ENCODE measurements around the gene QKI. TPM values are rescaled to one million over a fixed set of nuclear protein-coding genes. Genes with fewer than 3 reads are reported as not detected.

QKI gene
- total RNA-seq (10 to 100 TPM; 56.5 to 58.8 TPM), polyA plus RNA-seq (27.5 TPM)

- peak within 1 kb of the TSS; percentile 86 to 97 (median 94) for H3K27ac Mint-ChIP-seq
- peak within 1 kb of the TSS; percentile 84 for H3K4me3 ChIP-seq (ENCODE audit: low read length)
- H3K4me1 Mint-ChIP-seq: peaks cover 36 to 45% (median 44%) of the 10 kb centered on the region in 3 donors
- H3K9me3 Mint-ChIP-seq: no peaks in the 10 kb centered on the region
- H3K4me3 Mint-ChIP-seq: peak within 1 kb of the TSS; percentile 84 to 96 (median 89)
- no peaks in the 10 kb centered on the region for H3K9me3 ChIP-seq (ENCODE audit: low read length)
- H3K27me3 ChIP-seq (ENCODE audit: insufficient read depth, low read length, poor library complexity, severe bottlenecking): no peaks in the 10 kb centered on the region
- POLR2A ChIA-PET: interaction anchor here (1.4 kb wide), 1 partner anchor 46 kb away, joined by 6 read pairs; no protein-coding TSS in a partner anchor
- DNase-seq: peak; percentile 74 to 89 (median 80)
- no peaks in the 10 kb centered on the region for H3K36me3 ChIP-seq (ENCODE audit: insufficient read depth, low read length)
- CTCF ChIA-PET: no interaction called here
- H3K27ac ChIP-seq (ENCODE audit: low read depth, low read length): peak within 1 kb of the TSS; percentile 87
- H3K4me1 ChIP-seq (ENCODE audit: insufficient read depth, low read length): peaks cover 32% of the 10 kb centered on the region
- peaks cover 0 to 10% (median 0%) of the 10 kb centered on the region in 3 donors for H3K36me3 Mint-ChIP-seq
- peaks cover 0 to 4% of the 10 kb centered on the region in 2 donors for H3K27me3 Mint-ChIP-seq
These were observed at the start of gene QKI for GRCh38 chr6:163414117-163414945. TSS of gene QKI (plus strand) at chr6:163414718. CDS start at chr6:163415194, 476 bp downstream.

- Histone ChIP-seq H3K27me3 (ENCODE audit: insufficient read depth, low read length, poor library complexity, severe bottlenecking) (no peaks in the 10 kb centered on the region), H3K9me3 (ENCODE audit: low read length) (no peaks in the 10 kb centered on the region), H3K36me3 (ENCODE audit: insufficient read depth, low read length) (no peaks in the 10 kb centered on the region), H3K4me1 (ENCODE audit: insufficient read depth, low read length) (no peaks in the 10 kb centered on the region), H3K4me3 (ENCODE audit: low read length) (no peak overlapping the region), H3K27ac (ENCODE audit: low read depth, low read length) (no peak overlapping the region)
- CTCF ChIA-PET: no interaction called here
- Mint-ChIP-seq H3K9me3 (no peaks in the 10 kb centered on the region), H3K27me3 (peaks cover 0 to 29% of the 10 kb centered on the region in 2 donors), H3K27ac (no peak overlapping the region), H3K4me1 (peaks cover 0 to 4% (median 4%) of the 10 kb centered on the region in 3 donors), H3K36me3 (no peaks in the 10 kb centered on the region), H3K4me3 (no peak overlapping the region)
- DNase-seq: no peak
- POLR2A ChIA-PET: no interaction called here
These were observed 48.2 kb upstream of the QKI start for GRCh38 chr6:163366288-163366687.

DNA sequence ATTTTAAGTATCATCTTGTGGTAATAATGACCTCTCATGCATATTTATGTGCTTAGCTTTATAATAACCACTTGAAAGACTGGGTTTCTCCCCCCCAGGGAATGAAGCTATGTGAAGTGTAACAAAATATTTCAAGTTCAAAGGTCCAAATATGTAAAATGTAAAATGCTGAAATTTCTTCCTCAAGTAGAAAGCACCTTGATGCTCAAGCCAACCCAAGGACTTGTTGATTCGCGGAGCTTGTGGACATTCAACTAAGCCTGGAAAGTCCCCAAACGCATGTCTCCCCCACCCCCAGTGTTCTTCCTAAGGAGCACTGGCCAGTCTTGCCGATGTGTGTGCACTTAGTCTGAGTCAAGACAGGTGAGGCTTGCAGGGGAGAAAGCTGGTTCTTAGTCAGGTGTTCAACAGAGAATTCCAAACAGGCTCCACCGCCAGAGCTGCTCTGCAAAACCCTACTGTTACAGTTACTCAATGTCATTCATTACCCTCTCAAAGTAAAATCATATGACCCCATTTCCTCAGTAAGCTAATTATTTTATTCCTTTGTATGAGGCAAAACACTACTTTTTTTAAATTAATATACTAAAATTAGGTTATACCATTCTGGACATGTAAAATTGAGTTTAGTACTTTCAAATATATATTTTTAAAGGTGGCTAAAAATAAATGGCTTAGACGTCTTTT, 46.9 kb upstream of the QKI start:
- peaks cover 0 to 30% of the 10 kb centered on the region in 2 donors for H3K27me3 Mint-ChIP-seq
- H3K4me1 Mint-ChIP-seq: peaks cover 0 to 4% (median 4%) of the 10 kb centered on the region in 3 donors
- no peaks in the 10 kb centered on the region for H3K36me3 Mint-ChIP-seq
- no peaks in the 10 kb centered on the region for H3K27me3 ChIP-seq (ENCODE audit: insufficient read depth, low read length, poor library complexity, severe bottlenecking)
- H3K4me3 Mint-ChIP-seq: no peak overlapping the region
- no peaks in the 10 kb centered on the region for H3K36me3 ChIP-seq (ENCODE audit: insufficient read depth, low read length)
- no peaks in the 10 kb centered on the region for H3K4me1 ChIP-seq (ENCODE audit: insufficient read depth, low read length)
- H3K9me3 Mint-ChIP-seq: no peaks in the 10 kb centered on the region
- no peak overlapping the region for H3K27ac ChIP-seq (ENCODE audit: low read depth, low read length)
- ChIA-PET CTCF (interaction anchor here (0.6 kb wide), 1 partner anchor 1945 kb away, joined by 3 read pairs; no protein-coding TSS in a partner anchor), POLR2A (no interaction called here)
- H3K27ac Mint-ChIP-seq: no peak overlapping the region
- no peak overlapping the region for H3K4me3 ChIP-seq (ENCODE audit: low read length)
- no peak for DNase-seq
- H3K9me3 ChIP-seq (ENCODE audit: low read length): no peaks in the 10 kb centered on the region

GRCh38 chr6:163369141-163369540, 45.4 kb upstream of the QKI start:
- Mint-ChIP-seq H3K27ac (peak overlapping the region in 1 of 8 donors; percentile 69), H3K4me1 (peaks cover 0 to 4% (median 4%) of the 10 kb centered on the region in 3 donors), H3K27me3 (peaks cover 6 to 37% of the 10 kb centered on the region in 2 donors), H3K9me3 (no peaks in the 10 kb centered on the region), H3K4me3 (no peak overlapping the region), H3K36me3 (no peaks in the 10 kb centered on the region)
- DNase-seq: no peak
- H3K9me3 ChIP-seq (ENCODE audit: low read length): no peaks in the 10 kb centered on the region
- no peaks in the 10 kb centered on the region for H3K36me3 ChIP-seq (ENCODE audit: insufficient read depth, low read length)
- H3K27ac ChIP-seq (ENCODE audit: low read depth, low read length): no peak overlapping the region
- CTCF ChIA-PET: no interaction called here
- H3K4me1 ChIP-seq (ENCODE audit: insufficient read depth, low read length): no peaks in the 10 kb centered on the region
- no peaks in the 10 kb centered on the region for H3K27me3 ChIP-seq (ENCODE audit: insufficient read depth, low read length, poor library complexity, severe bottlenecking)
- POLR2A ChIA-PET: no interaction called here
- no peak overlapping the region for H3K4me3 ChIP-seq (ENCODE audit: low read length)

GRCh38 chr6:163369628-163370365, 44.7 kb upstream of the QKI start:
- Histone ChIP-seq H3K27me3 (ENCODE audit: insufficient read depth, low read length, poor library complexity, severe bottlenecking) (no peaks in the 10 kb centered on the region), H3K9me3 (ENCODE audit: low read length) (no peaks in the 10 kb centered on the region), H3K27ac (ENCODE audit: low read depth, low read length) (no peak overlapping the region), H3K4me1 (ENCODE audit: insufficient read depth, low read length) (no peaks in the 10 kb centered on the region), H3K36me3 (ENCODE audit: insufficient read depth, low read length) (no peaks in the 10 kb centered on the region), H3K4me3 (ENCODE audit: low read length) (no peak overlapping the region)
- ChIA-PET CTCF (interaction anchor here (0.8 kb wide), 1 partner anchor 186 kb away, joined by 3 read pairs; no protein-coding TSS in a partner anchor), POLR2A (no interaction called here)
- Mint-ChIP-seq H3K4me1 (peaks cover 0 to 4% (median 4%) of the 10 kb centered on the region in 3 donors), H3K27ac (peak overlapping the region in 1 of 8 donors; percentile 69), H3K27me3 (peaks cover 7 to 39% of the 10 kb centered on the region in 2 donors), H3K4me3 (no peak overlapping the region), H3K36me3 (no peaks in the 10 kb centered on the region), H3K9me3 (no peaks in the 10 kb centered on the region)
- DNase-seq: no peak

DNA sequence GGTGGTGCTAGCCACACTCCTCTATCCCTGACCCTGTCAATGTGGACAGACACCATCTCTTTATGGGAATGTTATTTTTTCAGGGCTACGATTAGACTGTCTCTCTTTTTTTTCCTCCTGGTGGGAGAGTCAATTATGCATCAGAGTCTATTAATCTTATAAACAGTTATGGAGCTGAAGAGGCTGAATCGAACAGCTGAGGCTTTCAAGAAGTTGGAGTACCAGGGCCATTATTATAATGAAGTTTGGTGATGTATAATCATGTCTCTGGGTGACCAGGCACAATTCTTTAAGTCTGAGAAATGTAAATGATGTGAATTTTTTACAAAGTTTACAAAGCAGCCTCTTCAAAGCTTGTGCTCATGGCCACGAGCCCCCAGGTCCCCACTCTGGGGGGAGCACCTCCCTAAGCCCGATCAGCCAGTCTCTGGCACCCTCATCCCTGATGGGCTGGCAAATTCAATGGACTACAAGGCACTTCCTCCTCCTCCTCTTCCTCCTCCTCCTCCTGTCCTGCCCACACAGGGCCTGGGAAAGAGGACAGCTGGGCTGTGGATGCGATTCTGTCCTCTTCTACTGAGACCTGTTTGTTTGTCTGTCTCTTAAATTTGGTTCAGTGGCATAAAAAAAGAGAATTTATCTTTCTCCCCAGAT, 43.9 kb upstream of the QKI start:
- H3K9me3 Mint-ChIP-seq: no peaks in the 10 kb centered on the region
- H3K27me3 ChIP-seq (ENCODE audit: insufficient read depth, low read length, poor library complexity, severe bottlenecking): no peaks in the 10 kb centered on the region
- DNase-seq: no peak
- no peak overlapping the region for H3K4me3 Mint-ChIP-seq
- no peaks in the 10 kb centered on the region for H3K36me3 ChIP-seq (ENCODE audit: insufficient read depth, low read length)
- ChIA-PET CTCF (no interaction called here), POLR2A (no interaction called here)
- no peak overlapping the region for H3K27ac Mint-ChIP-seq
- H3K27ac ChIP-seq (ENCODE audit: low read depth, low read length): no peak overlapping the region
- no peak overlapping the region for H3K4me3 ChIP-seq (ENCODE audit: low read length)
- no peaks in the 10 kb centered on the region for H3K9me3 ChIP-seq (ENCODE audit: low read length)
- H3K4me1 ChIP-seq (ENCODE audit: insufficient read depth, low read length): no peaks in the 10 kb centered on the region
- H3K4me1 Mint-ChIP-seq: peaks cover 0 to 4% (median 4%) of the 10 kb centered on the region in 3 donors
- peaks cover 9 to 39% of the 10 kb centered on the region in 2 donors for H3K27me3 Mint-ChIP-seq
- no peaks in the 10 kb centered on the region for H3K36me3 Mint-ChIP-seq

DNA sequence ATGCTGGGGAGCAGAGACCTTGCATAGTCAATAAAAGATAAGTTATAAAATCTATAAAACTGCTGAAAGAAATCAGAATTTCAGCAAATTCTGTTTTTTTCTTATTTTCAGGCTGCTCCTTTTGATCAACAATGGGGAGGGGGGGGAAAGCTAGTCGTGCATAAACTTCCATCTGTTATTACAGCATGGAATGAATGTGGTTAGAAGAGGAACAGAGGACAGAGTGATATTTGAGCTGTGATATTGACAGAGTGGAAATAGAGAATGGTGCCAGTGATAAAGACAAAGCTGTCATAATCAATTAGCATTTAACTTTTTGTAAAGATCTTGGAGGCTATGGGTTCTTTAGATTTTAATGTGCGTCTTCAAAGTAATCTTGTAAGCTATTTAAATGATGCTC, 43.4 kb upstream of the QKI start:
- no peak overlapping the region for H3K4me3 Mint-ChIP-seq
- no peaks in the 10 kb centered on the region for H3K36me3 Mint-ChIP-seq
- DNase-seq: no peak
- no peaks in the 10 kb centered on the region for H3K36me3 ChIP-seq (ENCODE audit: insufficient read depth, low read length)
- no peak overlapping the region for H3K4me3 ChIP-seq (ENCODE audit: low read length)
- no peaks in the 10 kb centered on the region for H3K9me3 ChIP-seq (ENCODE audit: low read length)
- no peak overlapping the region for H3K27ac Mint-ChIP-seq
- no peaks in the 10 kb centered on the region for H3K9me3 Mint-ChIP-seq
- peaks cover 0 to 4% (median 4%) of the 10 kb centered on the region in 3 donors for H3K4me1 Mint-ChIP-seq
- no peaks in the 10 kb centered on the region for H3K27me3 ChIP-seq (ENCODE audit: insufficient read depth, low read length, poor library complexity, severe bottlenecking)
- ChIA-PET CTCF (no interaction called here), POLR2A (no interaction called here)
- no peak overlapping the region for H3K27ac ChIP-seq (ENCODE audit: low read depth, low read length)
- no peaks in the 10 kb centered on the region for H3K4me1 ChIP-seq (ENCODE audit: insufficient read depth, low read length)
- H3K27me3 Mint-ChIP-seq: peaks cover 11 to 39% of the 10 kb centered on the region in 2 donors

Measured in CD8-positive, alpha-beta memory T cell (primary cell).